ENCODE data around the gene DNAJB5.
"Not testable (repeated sequence)": the region's sequence is repeated elsewhere in the genome, so short reads cannot be mapped to it uniquely, and the experiment has no call there.

DNAJB5 gene

DNA sequence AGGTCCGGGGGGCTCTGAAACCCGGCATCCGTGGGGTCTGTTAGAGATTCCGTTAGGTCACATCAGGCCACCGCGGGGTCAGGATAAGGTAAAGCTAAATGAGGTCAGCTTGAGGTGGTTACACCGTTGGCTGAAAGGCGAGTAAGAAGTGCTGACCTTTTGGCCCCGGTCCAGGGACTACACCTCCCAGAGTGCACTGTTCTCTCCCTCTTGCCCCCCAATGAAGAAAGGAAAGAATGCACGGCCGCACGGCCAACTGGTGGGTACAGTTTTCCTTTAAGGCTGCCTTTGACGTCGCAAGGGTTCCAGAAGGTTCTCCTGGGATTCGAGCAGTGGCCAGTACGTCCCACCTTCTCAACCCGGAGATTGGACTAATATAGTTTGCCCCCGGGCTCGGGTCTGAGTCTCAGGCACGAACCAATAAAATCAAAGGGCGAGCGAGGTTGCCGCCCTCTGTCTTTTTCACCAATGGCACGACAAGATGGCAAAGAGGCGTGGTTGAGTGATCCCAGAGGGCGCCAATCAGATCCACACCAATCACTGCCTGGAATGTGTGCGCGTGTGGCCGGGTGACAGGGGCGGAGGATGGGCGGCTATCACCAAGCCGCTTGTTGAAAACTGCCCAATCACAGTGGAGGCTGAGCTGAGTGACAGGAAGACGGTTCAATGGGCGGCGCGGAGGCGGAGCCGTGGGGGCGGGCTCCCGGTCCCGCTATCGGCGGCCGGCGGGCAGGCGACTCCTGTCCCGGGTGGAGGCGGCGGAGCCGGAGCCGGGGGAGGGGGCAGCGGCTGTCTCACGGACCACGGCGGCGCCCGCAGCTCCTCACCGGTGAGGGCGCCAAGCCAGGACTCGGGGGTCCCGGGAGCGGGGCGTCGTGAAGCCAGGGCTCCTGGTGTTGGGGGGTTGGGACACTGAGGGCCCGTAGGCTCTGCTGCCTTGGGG is at the start of gene DNAJB5:
Gene DNAJB5, plus strand, starts transcription at position 743 of the 943 bp plus-strand sequence. CDS start 886 bp downstream, outside the sequence.
- peak; percentile 92 to 95 for DNase-seq (ENCODE audit: low read depth in 2 of 2)

DNA sequence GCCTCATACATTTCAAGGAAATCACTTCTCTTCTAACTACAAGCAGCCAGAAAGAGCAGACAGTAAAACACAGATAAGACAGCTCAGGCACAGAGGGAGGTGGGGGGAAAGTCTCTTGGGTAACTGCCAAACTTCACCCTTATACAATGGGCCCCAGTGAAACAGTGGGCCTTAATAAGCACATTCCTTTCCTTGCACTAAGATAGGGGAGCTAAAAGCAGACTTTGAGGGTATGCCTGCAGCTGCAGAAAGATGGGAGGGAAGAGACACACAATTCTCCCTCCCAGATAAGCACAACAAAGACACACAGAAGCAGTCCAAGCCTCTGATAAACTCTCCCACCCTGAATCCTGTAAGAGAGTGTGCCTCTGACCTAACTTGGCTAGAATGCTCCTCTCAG is 49.6 kb upstream of the DNAJB5 start:
- DNase-seq (ENCODE audit: low read depth in 2 of 2) = not testable (repeated sequence)

DNA sequence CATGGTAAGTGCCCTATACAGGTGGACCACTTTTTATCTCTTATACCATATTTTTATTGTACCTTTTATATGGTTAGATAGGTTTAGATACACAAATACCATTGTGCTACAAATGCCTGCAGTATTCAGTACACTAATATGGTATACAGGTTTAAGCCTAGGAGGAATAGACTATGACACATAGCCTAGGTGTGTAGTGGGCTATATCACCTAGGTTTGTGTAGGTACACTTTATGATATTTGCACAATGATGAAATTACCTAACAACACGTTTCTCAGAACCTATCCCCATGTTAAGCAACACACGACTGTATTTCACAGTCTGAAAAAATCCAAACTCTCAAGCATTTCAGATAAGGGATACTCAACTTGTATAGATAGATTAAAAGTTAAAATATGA is 41.1 kb upstream of the DNAJB5 start:
- DNase-seq (ENCODE audit: low read depth in 2 of 2) = no peak

DNA sequence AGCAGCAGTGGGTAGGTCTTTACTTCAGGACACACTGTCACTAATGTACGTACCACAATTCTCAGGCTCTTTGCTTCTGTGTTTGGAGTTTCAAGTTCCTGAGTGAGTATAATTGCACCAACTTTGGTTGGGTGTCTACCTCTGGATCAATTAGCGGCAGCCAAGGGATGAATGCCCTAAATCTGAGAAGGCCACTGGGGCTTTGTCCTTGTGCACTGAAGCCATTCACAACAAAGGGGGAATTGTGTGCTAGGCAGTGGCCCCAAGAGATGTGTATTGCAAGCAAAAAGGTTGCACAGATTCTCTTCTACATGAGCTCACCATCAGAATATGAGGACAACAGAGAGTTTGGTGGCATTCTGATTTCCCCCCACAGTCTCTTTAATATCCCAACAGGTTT is 35.3 kb upstream of the DNAJB5 start:
- DNase-seq (ENCODE audit: low read depth in 2 of 2) = no peak

DNA sequence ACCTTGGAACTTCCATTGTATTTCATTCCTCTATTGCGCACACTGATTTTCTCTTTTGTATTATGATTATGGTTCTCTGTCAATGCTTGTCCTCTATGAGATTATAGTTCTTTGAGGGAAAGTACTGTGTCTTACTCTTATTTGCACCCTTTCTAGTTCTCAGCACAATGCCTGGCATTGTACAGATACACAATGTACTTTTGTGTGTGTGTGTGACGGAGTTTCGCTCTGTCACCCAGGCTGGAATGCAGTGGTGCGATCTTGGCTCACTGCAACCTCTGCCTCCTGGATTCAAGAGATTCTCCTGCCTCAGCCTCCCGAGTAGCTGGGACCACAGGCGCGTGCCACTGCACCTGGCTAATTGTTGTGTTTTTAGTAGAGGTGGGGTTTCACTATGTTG is 33.5 kb upstream of the DNAJB5 start:
- not testable (repeated sequence) for DNase-seq (ENCODE audit: low read depth in 2 of 2)

DNA sequence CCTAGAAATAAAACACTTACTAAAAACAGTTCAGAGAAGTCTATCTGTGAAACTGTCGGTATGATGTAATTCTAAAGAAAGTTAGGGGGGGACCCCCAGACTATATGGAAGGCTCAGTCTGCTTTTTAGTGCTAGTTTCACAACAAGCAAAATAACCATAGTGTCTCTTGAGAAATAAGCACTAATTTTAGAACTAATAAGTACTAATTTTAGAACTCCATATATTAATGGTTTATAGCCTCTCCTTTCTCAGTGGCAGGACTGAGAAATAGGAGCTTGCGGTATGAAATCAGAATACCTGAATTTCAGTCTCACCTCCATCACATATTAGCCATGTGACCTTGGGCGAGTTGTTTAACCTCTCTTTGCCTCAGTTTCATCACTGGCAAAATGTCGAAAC is 32.9 kb upstream of the DNAJB5 start:
- no peak for DNase-seq (ENCODE audit: low read depth in 2 of 2)

DNA sequence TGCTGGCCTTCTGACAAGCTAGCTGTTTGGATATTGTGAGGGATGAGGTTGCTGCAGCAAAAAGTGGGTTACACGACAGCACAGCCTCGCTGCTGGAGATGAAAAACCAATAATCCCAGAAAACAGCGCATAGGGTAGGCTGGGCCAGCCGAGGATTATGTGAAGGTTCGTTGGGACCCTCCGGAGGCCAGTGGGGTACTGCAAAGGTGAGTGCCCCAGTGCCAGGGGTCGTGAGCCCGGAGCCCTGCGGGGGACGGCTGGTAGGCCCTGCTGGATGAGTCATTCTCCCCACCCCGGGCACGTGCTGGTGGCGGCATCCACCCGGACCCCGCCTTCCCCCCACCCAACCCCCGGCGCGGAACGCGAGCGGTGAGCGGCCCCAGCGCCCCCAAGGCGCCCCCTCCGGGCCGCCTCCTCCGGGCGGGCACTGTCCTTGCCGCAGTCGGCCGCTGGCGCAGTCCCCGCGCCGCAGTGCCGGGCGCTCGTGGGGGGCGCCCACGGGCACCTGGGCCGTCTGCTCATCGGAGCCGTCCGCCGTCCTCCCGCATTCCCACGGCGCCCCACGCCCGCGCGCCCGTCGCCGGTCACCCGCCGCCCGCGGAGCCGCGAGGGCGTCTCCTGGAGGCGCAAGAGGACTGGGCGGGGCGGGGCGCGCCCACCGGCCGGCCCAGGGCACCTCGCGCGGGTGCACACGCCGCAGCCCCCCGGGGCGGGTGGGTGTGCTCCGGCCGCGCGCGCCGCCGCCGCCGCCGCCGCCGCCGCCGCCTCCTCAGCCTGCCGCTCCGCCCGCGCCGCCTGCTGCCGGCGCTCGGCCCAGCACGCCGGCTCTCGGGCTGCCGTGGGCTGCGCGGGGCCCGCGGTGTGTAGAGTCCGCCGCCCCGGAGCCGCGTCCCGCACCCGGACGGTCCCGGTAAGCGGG is 31.8 kb upstream of the DNAJB5 start, which contains the start of gene PHF24:
Gene PHF24, plus strand, starts transcription at position 794 of the 919 bp plus-strand sequence. CDS start 13,014 bp downstream, outside the sequence.
- DNase-seq (ENCODE audit: low read depth in 2 of 2) = no peak

DNA sequence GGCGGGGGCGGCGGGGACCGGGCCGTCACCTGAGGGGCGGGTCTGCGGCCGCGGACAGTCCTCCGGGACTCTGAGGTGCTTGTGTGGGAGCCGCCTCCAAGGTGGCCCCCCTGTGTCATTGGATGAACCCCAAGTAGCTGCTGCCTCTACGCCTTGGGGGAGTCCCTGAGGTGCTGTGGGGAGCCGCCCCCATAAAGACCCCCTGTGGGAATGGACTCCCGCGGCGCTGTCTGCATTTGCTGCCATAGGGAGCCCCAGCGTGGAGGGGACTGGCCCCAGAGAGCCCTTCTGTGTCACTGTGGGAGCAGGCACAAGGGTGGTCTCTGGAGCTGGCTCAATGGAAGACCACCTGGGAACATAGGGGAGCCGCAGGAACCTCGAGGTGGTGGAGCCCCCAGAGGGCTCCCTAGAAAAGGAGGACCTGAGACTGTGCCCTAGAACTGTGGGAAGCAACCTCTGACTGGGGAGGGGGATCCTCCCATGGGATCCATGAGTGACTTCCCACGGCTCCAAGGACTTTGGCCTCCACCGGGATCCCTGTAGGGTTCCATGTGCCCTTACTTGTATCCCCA is 31.0 kb upstream of the DNAJB5 start:
- DNase-seq (ENCODE audit: low read depth in 2 of 2) = no peak

DNA sequence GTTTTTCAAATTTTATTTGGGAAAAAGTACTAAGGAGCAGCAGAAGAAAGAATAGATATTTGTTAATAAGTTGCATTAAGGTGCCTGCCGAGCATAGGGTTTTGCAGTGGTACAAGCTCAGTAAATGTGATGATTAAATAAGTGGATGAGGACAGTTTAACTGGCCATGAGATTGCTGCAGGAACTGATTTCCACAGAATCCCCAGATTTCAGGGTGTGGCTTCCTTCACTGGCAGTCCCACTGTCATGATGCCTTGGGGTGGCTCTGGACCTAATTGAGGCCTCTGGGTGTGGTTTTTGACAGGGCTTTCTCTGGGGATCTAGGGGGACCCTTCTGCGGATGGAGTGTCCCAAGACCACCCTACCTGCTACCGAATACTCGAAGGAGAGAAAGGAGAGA is 30.1 kb upstream of the DNAJB5 start:
- DNase-seq (ENCODE audit: low read depth in 2 of 2) = no peak

DNA sequence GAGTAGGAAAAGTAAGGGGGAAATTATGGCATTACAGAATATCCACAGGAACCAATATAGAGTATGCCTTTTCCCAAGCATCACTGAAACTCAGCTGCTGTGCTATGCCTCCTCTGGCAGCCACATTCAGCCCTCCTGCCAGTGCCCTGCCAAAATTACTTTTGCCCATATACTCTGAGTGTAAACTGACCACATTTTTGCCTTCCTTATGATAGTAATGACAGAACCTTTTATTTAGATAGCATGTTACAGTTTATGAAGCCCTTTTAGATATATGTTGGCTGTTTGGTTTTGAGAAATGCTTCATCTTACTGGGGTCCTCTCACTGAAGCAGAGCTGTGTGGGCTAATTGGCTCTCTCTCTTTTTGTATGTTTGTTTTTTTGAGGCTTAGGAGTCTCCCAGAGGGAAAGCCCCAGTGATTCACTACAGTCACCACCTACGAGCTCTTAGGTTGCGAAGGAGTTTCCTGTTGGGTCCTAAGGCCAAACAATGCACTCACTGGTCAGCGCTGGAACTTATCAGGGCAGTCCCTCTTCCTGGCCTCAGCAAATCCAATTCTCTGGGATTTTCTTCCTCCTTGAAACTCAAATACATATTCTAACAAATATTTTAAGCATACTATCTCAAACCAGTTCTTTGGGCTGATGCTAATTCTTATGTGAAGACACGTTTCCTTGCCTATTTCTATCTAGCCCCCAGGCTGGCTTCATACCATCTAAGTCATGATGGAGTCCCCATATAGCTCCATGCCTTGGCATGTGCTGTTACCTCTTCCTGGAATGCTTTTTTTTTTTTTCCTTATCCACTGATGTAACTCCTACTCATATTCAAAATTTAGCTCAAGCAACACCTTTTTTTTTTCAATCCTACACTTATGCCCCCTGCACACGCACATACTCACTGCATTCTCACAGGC is 27.7 kb upstream of the DNAJB5 start:
- DNase-seq (ENCODE audit: low read depth in 2 of 2) = no peak

DNA sequence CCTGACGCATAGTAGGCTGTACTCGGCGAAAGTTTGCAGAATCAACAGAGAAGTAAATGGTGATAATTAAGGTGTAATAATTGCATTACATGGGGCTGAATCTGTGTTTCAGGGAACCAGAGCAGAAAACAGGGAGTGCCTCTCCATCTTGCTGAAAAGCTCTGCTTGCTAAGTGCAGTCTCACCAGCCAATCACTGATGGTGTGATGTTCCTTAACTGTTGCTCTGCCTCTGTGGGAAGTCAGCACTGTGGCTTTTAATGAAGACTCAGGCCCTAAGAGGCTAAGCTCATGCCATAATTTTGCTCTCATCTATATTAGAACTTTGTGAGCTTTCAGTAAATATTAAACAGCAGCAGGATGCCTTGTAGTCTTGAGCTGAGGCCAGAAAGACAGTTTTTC is 27.0 kb upstream of the DNAJB5 start:
- no peak for DNase-seq (ENCODE audit: low read depth in 2 of 2)

DNA sequence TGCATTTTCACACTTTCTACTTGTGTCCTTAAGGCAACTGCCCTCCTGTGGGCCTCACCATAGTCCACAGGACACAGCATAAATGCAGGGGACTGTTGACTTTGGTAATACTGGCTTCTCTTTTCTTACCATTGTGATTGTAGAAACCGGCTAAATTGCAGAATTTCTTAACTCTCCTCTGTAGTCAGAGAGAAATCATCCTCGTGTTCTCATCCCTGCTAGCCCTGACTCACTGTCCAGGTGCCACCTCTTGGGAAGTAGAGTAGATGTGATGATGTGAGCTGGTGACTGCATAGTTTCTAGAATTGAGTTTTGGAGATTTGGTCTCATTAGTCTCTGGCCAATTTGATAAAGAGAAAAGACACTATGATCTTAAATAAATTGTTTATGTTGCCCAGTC is 26.0 kb upstream of the DNAJB5 start:
- no peak for DNase-seq (ENCODE audit: low read depth in 2 of 2)

DNA sequence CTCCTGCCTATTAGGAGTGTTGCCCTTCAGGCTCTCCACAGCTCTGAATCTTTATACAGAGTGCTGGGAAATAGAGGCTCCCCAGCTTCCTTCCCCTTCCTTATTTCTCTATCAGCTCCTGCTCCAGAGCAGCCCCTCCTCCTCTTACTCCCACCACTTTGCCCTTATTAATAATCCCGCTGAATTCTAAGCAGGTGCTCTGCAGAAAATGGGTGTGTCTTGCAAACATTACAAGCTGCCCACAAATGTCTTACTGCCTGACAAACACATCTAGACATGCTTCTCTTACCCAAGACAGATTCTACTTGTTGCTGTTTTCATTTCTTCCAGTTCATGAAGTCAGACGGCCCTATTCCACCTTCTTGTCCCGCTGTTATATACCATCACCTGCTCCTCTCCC is 25.1 kb upstream of the DNAJB5 start:
- DNase-seq (ENCODE audit: low read depth in 2 of 2) = no peak

DNA sequence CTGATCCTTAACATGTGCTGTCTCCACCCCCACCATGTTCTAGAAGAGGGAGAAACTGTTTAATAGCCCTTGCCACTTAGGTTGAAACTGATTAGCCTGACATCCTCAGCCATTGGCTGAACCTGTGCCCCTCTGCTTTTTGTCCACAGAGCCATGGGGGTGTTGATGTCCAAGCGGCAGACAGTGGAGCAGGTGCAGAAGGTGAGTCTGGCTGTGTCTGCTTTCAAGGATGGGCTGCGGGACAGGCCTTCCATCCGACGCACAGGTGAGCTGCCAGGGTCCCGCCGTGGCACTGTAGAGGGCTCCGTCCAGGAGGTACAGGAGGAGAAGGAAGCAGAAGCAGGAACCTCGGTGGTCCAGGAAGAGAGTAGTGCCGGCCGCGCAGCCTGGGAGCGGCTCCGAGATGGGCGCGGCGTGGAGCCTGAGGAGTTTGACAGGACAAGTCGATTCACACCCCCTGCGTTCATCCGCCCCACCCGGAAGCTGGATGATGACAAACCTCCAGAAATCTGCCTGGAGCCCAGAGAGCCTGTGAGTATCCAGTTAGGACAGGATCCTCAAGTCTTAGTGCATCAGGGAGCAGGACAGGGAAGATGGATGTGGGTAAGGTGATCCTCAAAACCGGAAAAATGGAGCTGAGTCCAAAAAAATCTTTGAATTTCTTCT is 18.3 kb upstream of the DNAJB5 start:
- DNase-seq (ENCODE audit: low read depth in 2 of 2) = no peak

DNA sequence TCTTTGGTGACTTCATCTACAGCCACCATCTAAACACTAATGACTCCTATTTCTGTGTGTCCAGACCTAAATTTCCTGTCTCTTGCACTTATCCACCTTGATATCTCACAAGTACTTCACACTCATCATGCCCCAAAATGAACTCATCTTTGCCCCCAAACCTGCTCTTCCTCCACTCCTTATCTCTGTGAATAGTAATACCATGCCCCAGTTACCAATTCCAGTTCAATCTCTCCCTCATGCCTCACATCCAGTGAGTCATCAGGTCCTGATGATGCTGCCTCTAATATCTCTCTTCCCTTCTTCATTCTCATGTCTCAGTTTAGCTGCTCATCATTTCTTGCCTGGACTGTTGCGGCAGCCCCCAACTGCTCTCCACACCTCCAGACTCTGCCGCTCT is 14.9 kb upstream of the DNAJB5 start:
- no peak for DNase-seq (ENCODE audit: low read depth in 2 of 2)

DNA sequence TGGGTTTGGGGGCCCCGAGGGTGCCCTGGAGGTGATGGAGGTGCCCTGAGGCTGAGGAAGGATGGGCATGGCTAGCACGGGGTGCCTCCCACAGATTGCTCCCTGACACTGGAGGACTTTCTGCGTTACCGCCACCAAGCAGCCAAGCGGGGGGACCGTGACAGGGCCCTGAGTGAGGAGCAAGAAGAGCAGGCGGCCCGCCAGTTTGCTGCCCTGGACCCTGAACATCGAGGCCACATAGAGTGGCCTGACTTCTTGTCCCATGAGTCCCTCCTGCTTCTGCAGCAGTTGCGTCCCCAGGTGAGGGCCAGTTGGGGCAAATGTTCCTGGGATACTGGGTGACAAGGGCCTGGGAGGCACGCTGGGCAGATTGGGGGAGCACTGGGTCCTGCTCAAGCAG is 13.1 kb upstream of the DNAJB5 start:
- DNase-seq (ENCODE audit: low read depth in 2 of 2) = no peak

DNA sequence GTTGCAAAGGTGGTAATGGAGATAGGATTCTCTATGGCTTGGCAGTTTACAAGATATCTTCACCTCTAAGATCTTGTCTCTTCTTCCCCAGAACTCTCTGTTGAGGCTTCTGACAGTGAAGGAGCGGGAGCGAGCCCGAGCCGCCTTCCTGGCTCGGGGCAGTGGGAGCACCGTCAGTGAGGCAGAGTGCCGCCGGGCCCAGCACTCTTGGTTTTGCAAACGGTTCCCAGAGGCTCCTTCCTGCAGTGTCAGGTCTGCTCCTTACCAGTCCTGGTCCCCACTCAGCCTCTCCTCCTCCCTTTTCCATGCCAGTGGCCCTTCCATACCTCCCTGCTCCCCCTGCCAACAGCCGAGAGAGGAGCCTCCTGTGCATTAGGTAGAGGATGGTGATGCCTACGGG is 12.6 kb upstream of the DNAJB5 start:
- no peak for DNase-seq (ENCODE audit: low read depth in 2 of 2)

DNA sequence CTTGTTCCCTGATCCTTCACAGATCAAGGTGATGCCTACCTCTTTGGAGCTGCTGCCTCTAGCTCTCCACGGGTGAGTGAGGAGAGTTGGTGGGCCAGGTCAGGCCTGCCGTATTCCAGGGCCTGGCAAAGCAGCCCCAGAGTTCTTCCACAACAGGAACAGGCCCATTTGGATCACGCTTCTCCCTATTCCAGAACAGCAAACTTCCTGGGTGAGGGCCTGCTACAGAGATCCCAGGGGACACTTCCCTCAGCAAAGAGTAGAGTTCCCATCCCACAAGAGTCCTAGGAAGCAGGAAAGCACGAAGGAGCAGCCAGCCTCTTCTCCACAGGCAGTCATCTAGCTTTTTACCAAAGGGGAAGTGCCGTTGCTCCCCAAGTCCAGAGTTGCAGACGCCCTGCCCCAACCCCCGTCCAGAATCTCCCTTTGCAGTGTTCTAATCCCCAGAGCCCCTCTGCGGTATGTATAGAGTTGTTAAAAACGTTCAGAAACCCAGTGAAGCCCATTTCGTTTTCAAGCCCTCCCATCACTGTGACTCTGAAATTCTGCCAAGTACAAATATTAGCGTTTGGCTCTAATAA is 9.3 kb upstream of the DNAJB5 start:
- DNase-seq (ENCODE audit: low read depth in 2 of 2) = no peak

DNA sequence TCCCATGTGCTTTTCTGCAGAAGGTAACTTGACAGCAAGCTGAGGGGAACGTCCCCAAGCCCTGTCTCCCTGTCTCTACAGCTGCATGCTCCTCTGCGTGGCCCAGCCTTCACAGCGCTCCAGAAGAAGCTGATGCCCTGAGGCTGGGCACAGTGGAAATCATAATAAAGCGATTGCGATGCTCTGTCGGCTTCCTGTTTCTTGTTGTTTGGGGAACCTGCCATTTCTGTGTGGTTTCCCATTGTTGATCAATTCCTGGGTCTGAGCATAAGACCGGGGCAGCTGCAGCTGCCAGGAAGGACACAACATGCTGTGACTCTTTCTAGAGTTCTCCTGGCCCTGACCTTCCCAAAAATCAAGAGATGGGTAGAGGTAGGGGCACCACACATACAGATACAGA is 7.2 kb upstream of the DNAJB5 start:
- DNase-seq (ENCODE audit: low read depth in 2 of 2) = no peak

DNA sequence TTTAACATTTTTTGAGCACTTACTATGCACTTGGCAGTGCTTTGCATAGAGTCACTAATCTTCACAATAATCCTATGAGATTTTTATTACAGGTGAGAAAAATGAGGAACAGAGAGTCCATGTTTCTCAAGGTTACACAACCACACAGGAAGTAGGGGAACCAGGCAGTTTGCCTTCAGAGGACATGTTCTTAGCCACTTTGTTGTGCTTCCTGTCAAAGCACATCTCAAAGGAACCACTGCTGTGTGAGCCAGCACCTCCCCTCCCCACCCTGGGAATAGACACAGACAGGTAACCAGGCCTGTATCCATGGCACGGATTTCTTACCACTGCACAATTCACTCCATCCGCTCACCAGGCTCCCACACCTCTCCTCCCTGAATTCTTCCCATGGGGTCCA is 6.3 kb upstream of the DNAJB5 start:
- DNase-seq (ENCODE audit: low read depth in 2 of 2) = no peak
